ENCODE results near the gene TGM6.

- TF ChIP-seq CSRNP3 (CRISPR knock-in tag; IDR thresholded peaks at IDR 0.05) (no peak), ZFP30 (CRISPR knock-in tag; IDR thresholded peaks at IDR 0.05) (no peak), OSR1 (CRISPR knock-in tag; IDR thresholded peaks at IDR 0.05) (no peak), SNAI2 (CRISPR knock-in tag; IDR thresholded peaks at IDR 0.05) (no peak), ZC3H10 (CRISPR knock-in tag; IDR thresholded peaks at IDR 0.05) (no peak), PPARA (CRISPR knock-in tag; IDR thresholded peaks at IDR 0.05; ENCODE audit: borderline replicate concordance) (no peak), CSDC2 (CRISPR knock-in tag; IDR thresholded peaks at IDR 0.05) (no peak), RARB (CRISPR knock-in tag; IDR thresholded peaks at IDR 0.05) (no peak), ESRRG (CRISPR knock-in tag; IDR thresholded peaks at IDR 0.05) (no peak), TSHZ2 (CRISPR knock-in tag; IDR thresholded peaks at IDR 0.05) (no peak), ZNF565 (CRISPR knock-in tag; conservative IDR thresholded peaks at IDR 0.05; ENCODE audit: low read depth) (no peak), PATZ1 (CRISPR knock-in tag; IDR thresholded peaks at IDR 0.05; ENCODE audit: borderline replicate concordance) (no peak), ISL1 (CRISPR knock-in tag; IDR thresholded peaks at IDR 0.05) (no peak), BACH2 (CRISPR knock-in tag; IDR thresholded peaks at IDR 0.05; ENCODE audit: borderline replicate concordance) (no peak)
Measured at GRCh38 chr20:2476742-2477615, 96.3 kb downstream of the TGM6 start.

Measured in SK-N-SH treated with all-trans-retinoic acid at 6 μM for 48 hours (cell line).